Neural progenitor cell (in vitro differentiated cells): Measurements from ENCODE around the gene GINS1. TPM values are rescaled to one million over a fixed set of nuclear protein-coding genes. Genes with fewer than 3 reads are reported as not detected.

Experiments used
- DNase-seq: peaks from one replicate; pipeline ENCODE4 v3.0.0-alpha.2; 2016; ENCODE audit warnings: low spot score
- H2AFZ ChIP-seq: fragments of 200-600 bp; sonication (generic); replicated peaks from 2 replicates; pipeline ENCODE4 v1.6.1; 2016; ENCODE audit warnings: antibody characterized with exemption
- H3F3A ChIP-seq: fragments of 200-600 bp; sonication (generic); 2 replicates; pipeline ENCODE4 v1.6.1; 2016; ENCODE audit warnings: antibody characterized with exemption, low read depth
- H3K27ac ChIP-seq: fragments of 200-600 bp; sonication (generic); 2 replicates; pipeline ENCODE4 v1.5.1; 2016; ENCODE audit warnings: mild to moderate bottlenecking
- H3K27me3 ChIP-seq: fragments of 200-600 bp; sonication (generic); 2 replicates; pipeline ENCODE4 v1.6.1; 2016; ENCODE audit warnings: mild to moderate bottlenecking, moderate library complexity
- H3K36me3 ChIP-seq: fragments of 200-600 bp; sonication (generic); 2 replicates; pipeline ENCODE4 v1.5.1; 2016
- H3K4me1 ChIP-seq: fragments of 200-600 bp; sonication (generic); 2 replicates; pipeline ENCODE4 v1.6.1; 2016; ENCODE audit warnings: mixed run types
- H3K4me2 ChIP-seq: fragments of 200-600 bp; sonication (generic); 2 replicates; pipeline ENCODE4 v1.6.1; 2016
- H3K4me3 ChIP-seq: fragments of 200-600 bp; sonication (generic); 2 replicates; pipeline ENCODE4 v1.5.1; 2016
- H3K79me2 ChIP-seq: fragments of 200-600 bp; sonication (generic); 2 replicates; pipeline ENCODE4 v1.6.1; 2016; ENCODE audit warnings: low read depth
- H3K9ac ChIP-seq: fragments of 200-600 bp; sonication (generic); 2 replicates; pipeline ENCODE4 v1.6.1; 2016
- H3K9me3 ChIP-seq: fragments of 200-600 bp; sonication (generic); 2 replicates; pipeline ENCODE4 v1.5.1; 2016; ENCODE audit warnings: low read depth
- H4K20me1 ChIP-seq: fragments of 200-600 bp; sonication (generic); 2 replicates; pipeline ENCODE4 v1.6.1; 2016; ENCODE audit warnings: low read depth
- H3K27ac Mint-ChIP-seq: 3 replicates; pipeline ENCODE4 v1.8.0; 2021; ENCODE audit warnings: mixed read lengths
- H3K27me3 Mint-ChIP-seq: 2 replicates; pipeline ENCODE4 v1.8.0; 2022; ENCODE audit warnings: low read depth, mild to moderate bottlenecking, inconsistent platforms, moderate library complexity, mixed read lengths; ENCODE audit not compliant: insufficient read depth
- H3K36me3 Mint-ChIP-seq: 3 replicates; pipeline ENCODE4 v1.8.0; 2021; ENCODE audit warnings: mixed read lengths
- H3K4me1 Mint-ChIP-seq: 3 replicates; pipeline ENCODE4 v1.8.0; 2021; ENCODE audit warnings: mixed read lengths
- H3K4me3 Mint-ChIP-seq: 3 replicates; pipeline ENCODE4 v1.8.0; 2021; ENCODE audit warnings: mild to moderate bottlenecking, moderate library complexity, mixed read lengths
- H3K9me3 Mint-ChIP-seq: 3 replicates; pipeline ENCODE4 v1.8.0; 2020; ENCODE audit warnings: mixed read lengths
- CTCF ChIP-seq: fragments of 200-600 bp; sonication (generic); IDR thresholded peaks from 2 replicates; pipeline ENCODE4 v1.5.1; 2017; ENCODE audit warnings: antibody characterized with exemption, mild to moderate bottlenecking
- EZH2 ChIP-seq: fragments of 200-600 bp; sonication (generic); IDR thresholded peaks from 2 replicates; pipeline ENCODE4 v1.6.1; 2017; ENCODE audit warnings: antibody characterized with exemption, mild to moderate bottlenecking, moderate library complexity
- EZH2phosphoT487 ChIP-seq: fragments of 200-600 bp; sonication (generic); IDR thresholded peaks from 2 replicates; pipeline ENCODE4 v1.6.1; 2017; ENCODE audit warnings: antibody characterized with exemption
- total RNA-seq: library from RNA; depleted of rRNA; stranded (reverse); fragments of >200 nt; gene quantifications from 2 replicates; pipeline ENCODE4 v1.2.3, GENCODE V29; 2015; ENCODE audit warnings: low replicate concordance

Gene GINS1
- total RNA-seq, 1 donor from 2014 or later, result 69.6 TPM

- Histone ChIP-seq H3K27ac (no peak overlapping the region), H3K9me3 (no peaks in the 10 kb centered on the region), H4K20me1 (no peaks in the 10 kb centered on the region), H3K79me2 (no peaks in the 10 kb centered on the region), H3K27me3 (no peaks in the 10 kb centered on the region), H3K4me3 (no peak overlapping the region), H2AFZ (no peak overlapping the region), H3K9ac (no peak overlapping the region), H3F3A (peaks cover 13% of the 10 kb centered on the region), H3K4me2 (no peak overlapping the region), H3K36me3 (no peaks in the 10 kb centered on the region), H3K4me1 (no peaks in the 10 kb centered on the region)
- Mint-ChIP-seq H3K27me3 (peaks cover 13% of the 10 kb centered on the region), H3K36me3 (peaks cover 55% of the 10 kb centered on the region), H3K4me1 (no peaks in the 10 kb centered on the region), H3K27ac (peak overlapping the region; percentile 63), H3K9me3 (no peaks in the 10 kb centered on the region), H3K4me3 (no peak overlapping the region)
- no peak for DNase-seq
- TF ChIP-seq EZH2 (no peak), EZH2phosphoT487 (no peak)
Observed at GRCh38 chr20:25453035-25453810, 45.8 kb downstream of the GINS1 start.

GRCh38 chr20:25454153-25454900, 46.9 kb downstream of the GINS1 start:
- H3K9me3 Mint-ChIP-seq, result no peaks in the 10 kb centered on the region
- no peak overlapping the region for H2AFZ ChIP-seq
- H3K4me3 ChIP-seq, result no peak overlapping the region
- peaks cover 4% of the 10 kb centered on the region for H3F3A ChIP-seq
- no peak overlapping the region for H3K27ac ChIP-seq
- no peak overlapping the region for H3K4me2 ChIP-seq
- H3K9me3 ChIP-seq, result no peaks in the 10 kb centered on the region
- no peaks in the 10 kb centered on the region for H4K20me1 ChIP-seq
- no peak overlapping the region for H3K9ac ChIP-seq
- H3K4me1 ChIP-seq, result no peaks in the 10 kb centered on the region
- no peaks in the 10 kb centered on the region for H3K79me2 ChIP-seq
- TF ChIP-seq EZH2, result no peak
- H3K4me3 Mint-ChIP-seq, result no peak overlapping the region
- H3K4me1 Mint-ChIP-seq, result no peaks in the 10 kb centered on the region
- H3K36me3 Mint-ChIP-seq, result peaks cover 44% of the 10 kb centered on the region
- DNase-seq, result no peak
- H3K27ac Mint-ChIP-seq, result no peak overlapping the region
- H3K27me3 ChIP-seq, result no peaks in the 10 kb centered on the region
- no peaks in the 10 kb centered on the region for H3K36me3 ChIP-seq
- peaks cover 14% of the 10 kb centered on the region for H3K27me3 Mint-ChIP-seq

GRCh38 chr20:25457886-25458680, 50.6 kb downstream of the GINS1 start:
- H3K27ac Mint-ChIP-seq, result no peak overlapping the region
- H3K4me1 Mint-ChIP-seq, result no peaks in the 10 kb centered on the region
- Histone ChIP-seq H3K9ac (no peak overlapping the region), H3F3A (no peaks in the 10 kb centered on the region), H3K27me3 (no peaks in the 10 kb centered on the region), H3K4me1 (no peaks in the 10 kb centered on the region), H4K20me1 (no peaks in the 10 kb centered on the region), H3K27ac (no peak overlapping the region), H3K9me3 (no peaks in the 10 kb centered on the region), H3K4me2 (no peak overlapping the region), H3K4me3 (no peak overlapping the region), H2AFZ (no peak overlapping the region), H3K36me3 (no peaks in the 10 kb centered on the region), H3K79me2 (no peaks in the 10 kb centered on the region)
- H3K4me3 Mint-ChIP-seq, result no peak overlapping the region
- H3K36me3 Mint-ChIP-seq, result peaks cover 33% of the 10 kb centered on the region
- TF ChIP-seq CTCF (no peak), EZH2 (no peak), EZH2phosphoT487 (no peak)
- no peaks in the 10 kb centered on the region for H3K9me3 Mint-ChIP-seq
- peaks cover 15% of the 10 kb centered on the region for H3K27me3 Mint-ChIP-seq
- no peak for DNase-seq

- H3K27ac Mint-ChIP-seq, result no peak overlapping the region
Observed at GRCh38 chr20:25459111-25459830, 51.8 kb downstream of the GINS1 start.

More at GRCh38 chr20:25459111-25459830, 51.8 kb downstream of the GINS1 start:
- peaks cover 29% of the 10 kb centered on the region for H3K36me3 Mint-ChIP-seq
- no peaks in the 10 kb centered on the region for H3K9me3 ChIP-seq
- TF ChIP-seq CTCF (no peak), EZH2 (no peak), EZH2phosphoT487 (no peak)
- no peak overlapping the region for H3K9ac ChIP-seq
- no peaks in the 10 kb centered on the region for H3K4me1 ChIP-seq
- no peaks in the 10 kb centered on the region for H3K4me1 Mint-ChIP-seq
- no peaks in the 10 kb centered on the region for H3K9me3 Mint-ChIP-seq
- H3K36me3 ChIP-seq, result no peaks in the 10 kb centered on the region
- no peak overlapping the region for H2AFZ ChIP-seq
- H4K20me1 ChIP-seq, result no peaks in the 10 kb centered on the region
- H3K79me2 ChIP-seq, result no peaks in the 10 kb centered on the region
- H3K27me3 Mint-ChIP-seq, result peaks cover 11% of the 10 kb centered on the region
- H3K4me2 ChIP-seq, result no peak overlapping the region
- no peak overlapping the region for H3K4me3 Mint-ChIP-seq
- no peak for DNase-seq
- no peaks in the 10 kb centered on the region for H3F3A ChIP-seq
- no peaks in the 10 kb centered on the region for H3K27me3 ChIP-seq
- no peak overlapping the region for H3K4me3 ChIP-seq
- H3K27ac ChIP-seq, result no peak overlapping the region
